ENCODE data around the gene SAXO1.

Gene SAXO1

DNA sequence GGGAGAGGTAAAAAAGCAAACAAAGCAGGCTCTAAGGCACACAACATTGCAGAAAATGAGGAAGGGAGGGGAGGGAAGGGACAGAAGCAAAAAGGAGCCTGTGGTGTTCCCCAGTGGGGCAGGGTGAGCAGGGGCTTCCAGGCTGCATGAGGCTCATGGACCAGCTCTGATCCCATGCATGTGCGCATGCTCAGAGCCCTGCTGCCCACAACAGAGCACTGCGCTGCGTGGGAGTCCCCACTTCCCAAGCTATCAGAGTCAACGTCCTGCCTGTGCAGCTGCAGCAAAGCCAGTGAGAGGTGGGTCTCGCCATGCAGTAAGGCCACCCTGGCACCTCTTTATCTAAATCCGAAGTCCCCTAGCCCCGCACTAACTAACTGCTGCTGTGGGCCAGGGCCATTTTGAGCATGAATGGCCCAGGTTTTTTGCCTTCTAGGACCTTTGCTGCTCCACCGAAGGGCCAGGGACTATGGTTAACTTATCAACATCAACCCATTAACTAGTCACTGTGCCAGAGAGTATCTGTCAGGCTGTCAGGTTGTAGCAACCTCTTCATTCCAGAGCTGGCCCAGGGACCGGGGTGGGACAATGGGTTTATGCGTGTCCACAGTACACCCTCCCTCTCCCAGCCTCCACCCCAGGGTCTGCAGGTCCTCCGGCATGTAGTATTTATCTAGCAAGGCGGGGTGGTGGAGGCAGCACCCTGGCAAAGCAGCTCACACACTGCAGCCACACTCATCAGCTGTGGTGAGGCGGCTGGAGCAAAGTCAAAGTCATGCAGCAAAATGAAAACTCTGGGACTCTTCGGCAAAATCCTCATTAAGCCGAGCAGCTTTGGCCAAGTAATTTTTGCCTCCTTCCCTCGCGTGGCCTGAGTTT lies 123.6 kb downstream of the SAXO1 start:
- TF ChIP-seq, protein P1, sequence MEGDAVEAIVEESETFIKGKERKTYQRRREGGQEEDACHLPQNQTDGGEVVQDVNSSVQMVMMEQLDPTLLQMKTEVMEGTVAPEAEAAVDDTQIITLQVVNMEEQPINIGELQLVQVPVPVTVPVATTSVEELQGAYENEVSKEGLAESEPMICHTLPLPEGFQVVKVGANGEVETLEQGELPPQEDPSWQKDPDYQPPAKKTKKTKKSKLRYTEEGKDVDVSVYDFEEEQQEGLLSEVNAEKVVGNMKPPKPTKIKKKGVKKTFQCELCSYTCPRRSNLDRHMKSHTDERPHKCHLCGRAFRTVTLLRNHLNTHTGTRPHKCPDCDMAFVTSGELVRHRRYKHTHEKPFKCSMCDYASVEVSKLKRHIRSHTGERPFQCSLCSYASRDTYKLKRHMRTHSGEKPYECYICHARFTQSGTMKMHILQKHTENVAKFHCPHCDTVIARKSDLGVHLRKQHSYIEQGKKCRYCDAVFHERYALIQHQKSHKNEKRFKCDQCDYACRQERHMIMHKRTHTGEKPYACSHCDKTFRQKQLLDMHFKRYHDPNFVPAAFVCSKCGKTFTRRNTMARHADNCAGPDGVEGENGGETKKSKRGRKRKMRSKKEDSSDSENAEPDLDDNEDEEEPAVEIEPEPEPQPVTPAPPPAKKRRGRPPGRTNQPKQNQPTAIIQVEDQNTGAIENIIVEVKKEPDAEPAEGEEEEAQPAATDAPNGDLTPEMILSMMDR (IDR thresholded peaks at IDR 0.05; ENCODE audit: borderline replicate concordance, control extremely low read depth, extremely low read depth, insufficient read depth, missing control alignments), result no peak
- no peak for DNase-seq (ENCODE audit: low spot score)
- in situ Hi-C loops (cut with MboI; ENCODE audit: low sequenced_read_pairs, unreplicated experiment), result no loop called here

DNA sequence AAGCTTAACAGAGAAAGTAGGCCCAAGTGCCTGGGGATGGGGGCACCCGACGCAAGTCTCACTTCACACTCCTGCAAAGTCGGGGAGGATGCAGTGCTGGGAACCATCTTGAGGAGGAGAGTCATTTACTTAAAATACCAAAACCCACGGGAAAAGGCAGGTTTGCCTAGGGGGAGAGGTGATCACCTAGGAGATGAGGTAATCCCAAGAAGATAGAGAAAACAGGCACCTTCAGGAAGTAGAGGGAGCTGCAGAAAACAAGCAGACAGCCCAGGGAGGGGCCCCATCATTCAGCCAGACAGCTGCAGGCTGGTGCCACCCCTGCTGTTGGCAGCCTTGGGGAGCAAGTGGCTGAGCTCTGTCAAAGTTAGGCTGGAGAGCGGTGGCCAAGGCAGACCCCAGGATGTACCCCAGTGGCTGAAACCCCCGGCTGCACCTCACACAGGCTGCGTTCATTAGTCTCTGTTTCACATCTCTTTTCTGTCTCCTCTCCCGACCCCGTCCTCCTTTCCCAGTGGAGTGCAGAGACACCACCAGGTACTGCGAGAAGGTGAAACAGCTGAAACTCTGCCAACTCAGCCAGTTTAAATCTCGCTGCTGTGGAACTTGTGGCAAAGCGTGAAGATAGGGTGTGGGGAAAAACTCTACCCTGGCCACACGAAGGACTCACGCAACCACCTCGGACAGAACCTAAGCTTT lies 124.9 kb downstream of the SAXO1 start:
- in situ Hi-C loops (cut with MboI; ENCODE audit: low sequenced_read_pairs, unreplicated experiment), result no loop called here
- TF ChIP-seq, protein P1 (IDR thresholded peaks at IDR 0.05; ENCODE audit: borderline replicate concordance, control extremely low read depth, extremely low read depth, insufficient read depth, missing control alignments), result no peak
- DNase-seq (ENCODE audit: low spot score), result no peak

DNA sequence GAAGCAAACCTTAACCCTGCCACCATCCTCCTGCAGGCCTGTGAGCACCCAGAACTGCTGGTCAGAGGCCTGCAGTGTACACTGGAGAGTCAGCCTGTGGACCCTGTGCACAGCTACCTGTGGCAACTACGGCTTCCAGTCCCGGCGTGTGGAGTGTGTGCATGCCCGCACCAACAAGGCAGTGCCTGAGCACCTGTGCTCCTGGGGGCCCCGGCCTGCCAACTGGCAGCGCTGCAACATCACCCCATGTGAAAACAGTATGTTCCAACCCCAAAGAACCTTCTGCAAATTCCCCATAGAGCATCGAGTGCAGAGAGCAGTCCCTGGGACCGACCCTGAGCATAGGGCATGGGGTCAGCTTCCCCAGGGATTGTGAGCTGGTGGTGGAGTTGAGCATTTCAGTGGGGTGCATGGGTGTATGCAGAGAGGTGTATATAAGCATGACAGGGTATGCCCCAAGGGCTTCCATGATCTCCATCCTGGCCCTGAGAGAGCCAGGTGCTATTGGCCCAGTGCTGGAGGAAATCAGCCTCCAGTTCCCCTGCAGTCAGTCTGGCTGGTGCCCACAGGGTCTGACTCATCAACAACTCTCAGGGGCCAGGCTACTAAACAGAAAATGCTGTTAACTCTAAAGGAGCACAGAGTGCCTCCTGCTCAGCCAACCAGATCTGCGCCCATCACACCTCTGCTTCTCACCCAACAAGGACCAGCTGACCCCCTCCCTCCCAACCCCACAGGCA lies 126.2 kb downstream of the SAXO1 start:
- DNase-seq (ENCODE audit: low spot score), result no peak
- TF ChIP-seq, protein P1 (IDR thresholded peaks at IDR 0.05; ENCODE audit: borderline replicate concordance, control extremely low read depth, extremely low read depth, insufficient read depth, missing control alignments), result no peak

DNA sequence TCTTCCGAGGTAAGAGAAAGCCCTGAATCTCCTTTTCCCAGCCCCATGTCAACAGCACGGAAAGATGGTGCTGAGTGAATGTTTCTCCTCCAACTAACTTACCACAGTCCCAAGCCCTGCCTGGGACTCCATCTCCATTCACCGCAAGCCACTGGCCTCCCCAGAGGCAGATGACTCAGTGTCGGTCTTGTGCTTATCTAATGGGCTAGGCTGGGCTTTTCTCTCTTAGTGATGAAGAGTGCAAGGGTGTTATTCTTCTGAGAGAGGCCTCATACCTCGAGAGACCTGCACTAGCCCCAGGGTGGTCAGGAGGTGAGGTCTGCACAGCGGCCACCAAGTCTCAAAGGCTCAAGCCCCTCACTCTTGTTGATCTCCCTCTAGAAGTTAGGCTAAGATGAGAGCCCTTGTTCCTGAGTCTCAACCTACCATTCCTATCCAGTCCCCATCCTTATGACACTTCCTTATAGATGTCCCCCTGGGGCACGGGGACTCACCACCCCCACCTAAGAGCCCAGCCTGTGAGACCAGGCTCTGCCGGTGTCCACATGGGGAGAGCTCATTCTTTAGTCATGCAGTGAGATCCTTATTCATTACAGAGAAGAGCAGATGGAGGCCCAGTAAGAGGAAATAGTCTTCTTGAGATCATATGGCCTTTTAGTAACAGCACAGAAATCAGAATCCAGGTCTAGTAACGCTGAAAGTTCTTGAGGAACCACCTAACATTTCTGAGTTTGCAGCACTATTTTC lies 127.0 kb downstream of the SAXO1 start:
- in situ Hi-C loops (cut with MboI; ENCODE audit: low sequenced_read_pairs, unreplicated experiment), result no loop called here
- DNase-seq (ENCODE audit: low spot score), result no peak
- TF ChIP-seq, protein P1 (IDR thresholded peaks at IDR 0.05; ENCODE audit: borderline replicate concordance, control extremely low read depth, extremely low read depth, insufficient read depth, missing control alignments), result no peak

More for the DNA sequence above, 126.2 kb downstream of the SAXO1 start:
- in situ Hi-C loops (cut with MboI; ENCODE audit: low sequenced_read_pairs, unreplicated experiment), result no loop called here

DNA sequence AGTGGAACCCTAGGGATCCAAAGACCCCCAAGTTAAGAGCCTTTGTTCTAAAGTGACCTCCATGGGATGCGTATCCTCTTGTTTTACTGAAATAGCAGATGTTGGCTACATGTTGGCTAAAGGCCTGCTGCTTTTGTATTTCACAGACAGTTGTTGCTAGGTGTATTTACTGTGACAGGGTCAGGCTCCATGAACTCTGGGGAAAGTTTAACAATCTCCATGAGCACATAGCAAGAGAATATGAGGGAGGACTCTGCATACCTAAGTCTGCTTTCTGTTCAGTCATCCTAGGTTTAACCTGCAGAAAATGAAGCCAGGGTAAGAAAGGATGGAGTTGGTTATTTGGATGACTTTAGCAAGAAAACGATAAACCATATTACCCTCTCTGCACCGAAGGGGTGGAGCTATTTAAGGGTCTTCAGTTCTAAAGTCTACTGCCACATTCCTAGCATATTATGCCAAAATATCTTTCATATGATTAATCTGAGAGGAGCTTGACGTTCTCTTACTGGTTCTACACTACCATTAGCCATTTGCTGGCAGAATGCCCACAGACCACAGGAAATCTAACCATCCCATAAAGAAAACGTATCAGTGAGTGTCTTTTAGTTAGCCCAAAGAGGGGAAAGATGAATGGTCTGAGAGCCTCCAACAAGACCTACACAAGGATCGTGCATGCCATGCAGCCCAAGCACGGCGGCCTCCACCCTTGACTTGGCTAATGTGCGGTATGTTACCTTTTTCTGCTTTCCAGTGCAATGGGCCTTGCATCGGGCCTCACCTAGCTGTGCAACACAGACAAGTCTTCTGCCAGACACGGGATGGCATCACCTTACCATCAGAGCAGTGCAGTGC lies 127.8 kb downstream of the SAXO1 start:
- no peak for DNase-seq (ENCODE audit: low spot score)
- in situ Hi-C loops (cut with MboI; ENCODE audit: low sequenced_read_pairs, unreplicated experiment), result no loop called here
- TF ChIP-seq, protein P1 (IDR thresholded peaks at IDR 0.05; ENCODE audit: borderline replicate concordance, control extremely low read depth, extremely low read depth, insufficient read depth, missing control alignments), result no peak

All from GM13976 (cell line).